ENCODE data around the gene DIPK1A. TPM values are rescaled to one million over a fixed set of nuclear protein-coding genes. Genes with fewer than 3 reads are reported as not detected.

The DIPK1A gene
- total RNA-seq, 1 donor from 2014 or later: 6.6 TPM

- DNase-seq (ENCODE audit: low spot score) (no peak), ATAC-seq (no peak)
- intact Hi-C loops (cut with DNase I): loop anchor here (5.0 kb wide), 1 partner anchor 134 kb away; no protein-coding TSS in a partner anchor
These were observed 103.4 kb downstream of the DIPK1A start for GRCh38 chr1:92857817-92858216.

- ATAC-seq (no peak), DNase-seq (ENCODE audit: low spot score) (no peak)
- intact Hi-C loops (cut with DNase I): loop anchor here (5.0 kb wide), 1 partner anchor 137 kb away; no protein-coding TSS in a partner anchor
These were observed 106.0 kb downstream of the DIPK1A start for GRCh38 chr1:92855236-92855635.

- ATAC-seq: no peak
- intact Hi-C loops (cut with DNase I): no loop called here
- no peak for DNase-seq (ENCODE audit: low spot score)
These were observed 107.0 kb downstream of the DIPK1A start for GRCh38 chr1:92854101-92854785.

GRCh38 chr1:92853299-92853698 lies 108.0 kb downstream of the DIPK1A start:
- ATAC-seq (no peak), DNase-seq (ENCODE audit: low spot score) (no peak)
- intact Hi-C loops (cut with DNase I): no loop called here

GRCh38 chr1:92851729-92852128 lies 109.5 kb downstream of the DIPK1A start:
- ATAC-seq (no peak), DNase-seq (ENCODE audit: low spot score) (no peak)
- intact Hi-C loops (cut with DNase I): no loop called here

- no peak for ATAC-seq
- intact Hi-C loops (cut with DNase I): no loop called here
- DNase-seq (ENCODE audit: low spot score): no peak
These were observed 111.2 kb downstream of the DIPK1A start for GRCh38 chr1:92850019-92850418.

- ATAC-seq: no peak
- intact Hi-C loops (cut with DNase I): no loop called here
- no peak for DNase-seq (ENCODE audit: low spot score)
These were observed 113.1 kb downstream of the DIPK1A start for GRCh38 chr1:92848201-92848600.

GRCh38 chr1:92845908-92846307 lies 115.4 kb downstream of the DIPK1A start:
- ATAC-seq: no peak
- intact Hi-C loops (cut with DNase I): no loop called here
- no peak for DNase-seq (ENCODE audit: low spot score)

GRCh38 chr1:92844439-92844838 lies 116.8 kb downstream of the DIPK1A start:
- intact Hi-C loops (cut with DNase I): no loop called here
- ATAC-seq (no peak), DNase-seq (ENCODE audit: low spot score) (no peak)

- DNase-seq (ENCODE audit: low spot score) (no peak), ATAC-seq (no peak)
- intact Hi-C loops (cut with DNase I): no loop called here
These were observed 117.6 kb downstream of the DIPK1A start for GRCh38 chr1:92843429-92844352.

- DNase-seq (ENCODE audit: low spot score): no peak
- intact Hi-C loops (cut with DNase I): no loop called here
- ATAC-seq: no peak
These were observed 118.2 kb downstream of the DIPK1A start for GRCh38 chr1:92843046-92843423.

- intact Hi-C loops (cut with DNase I): no loop called here
- DNase-seq (ENCODE audit: low spot score): no peak
- no peak for ATAC-seq
These were observed 118.9 kb downstream of the DIPK1A start for GRCh38 chr1:92842082-92843045.

GRCh38 chr1:92840600-92840999 lies 120.7 kb downstream of the DIPK1A start:
- ATAC-seq: no peak
- DNase-seq (ENCODE audit: low spot score): no peak
- intact Hi-C loops (cut with DNase I): no loop called here

- intact Hi-C loops (cut with DNase I): no loop called here
- no peak for DNase-seq (ENCODE audit: low spot score)
- no peak for ATAC-seq
These were observed 121.8 kb downstream of the DIPK1A start for GRCh38 chr1:92839442-92839841.

- ATAC-seq (no peak), DNase-seq (ENCODE audit: low spot score) (no peak)
- intact Hi-C loops (cut with DNase I): no loop called here
These were observed 122.7 kb downstream of the DIPK1A start for GRCh38 chr1:92838519-92838918.

GRCh38 chr1:92837062-92837461 lies 124.2 kb downstream of the DIPK1A start:
- intact Hi-C loops (cut with DNase I): no loop called here
- no peak for ATAC-seq

GRCh38 chr1:92834617-92835016 lies 126.6 kb downstream of the DIPK1A start:
- intact Hi-C loops (cut with DNase I): no loop called here
- no peak for ATAC-seq
- no peak for DNase-seq (ENCODE audit: low spot score)

More at GRCh38 chr1:92837062-92837461, 124.2 kb downstream of the DIPK1A start:
- no peak for DNase-seq (ENCODE audit: low spot score)

- intact Hi-C loops (cut with DNase I): no loop called here
- no peak for DNase-seq (ENCODE audit: low spot score)
- no peak for ATAC-seq
These were observed 127.4 kb downstream of the DIPK1A start for GRCh38 chr1:92833840-92834239.

GRCh38 chr1:92832537-92833114 lies 128.6 kb downstream of the DIPK1A start:
- DNase-seq (ENCODE audit: low spot score) (no peak), ATAC-seq (peak; percentile 4)
- intact Hi-C loops (cut with DNase I): no loop called here
